WTC11 (cell line): ENCODE results near the gene CEP44. TPM values are rescaled to one million over a fixed set of nuclear protein-coding genes. Genes with fewer than 3 reads are reported as not detected.

Source experiments
- ATAC-seq: fragments of 200-7000 bp; cut with Tn5 transposase; 2 replicates; pipeline ENCODE4 v1.10.0; 2021; ENCODE audit warnings: mild to moderate bottlenecking, moderate library complexity
- CTCF ChIA-PET: fragments of 300-600 bp; sonication (Branson Sonifier 250); formaldehyde crosslinking; loops from one replicate; lab custom pipeline; 2021; ENCODE audit warnings: antibody characterized with exemption; lab: Charles Lee
- POLR2A ChIA-PET: fragments of 350-600 bp; sonication (Branson Sonifier 250); formaldehyde crosslinking; loops from one replicate; lab custom pipeline; 2021; ENCODE audit warnings: antibody characterized with exemption; lab: Charles Lee
- DNase-seq: peaks from one replicate; pipeline ENCODE4 v3.0.0; 2021; ENCODE audit warnings: low spot score
- H3K27ac Mint-ChIP-seq: 2 replicates; pipeline ENCODE4 v1.8.0; 2021; ENCODE audit warnings: mixed read lengths
- H3K27me3 Mint-ChIP-seq: 2 replicates; pipeline ENCODE4 v1.8.0; 2021; ENCODE audit warnings: low read depth, mild to moderate bottlenecking, moderate library complexity, mixed read lengths
- H3K36me3 Mint-ChIP-seq: 2 replicates; pipeline ENCODE4 v1.8.0; 2021; ENCODE audit warnings: mixed read lengths
- H3K4me1 Mint-ChIP-seq: 2 replicates; pipeline ENCODE4 v1.8.0; 2022; ENCODE audit warnings: mixed read lengths
- H3K4me3 Mint-ChIP-seq: 2 replicates; pipeline ENCODE4 v1.8.0; 2021; ENCODE audit warnings: mild to moderate bottlenecking, moderate library complexity, mixed read lengths
- H3K9me3 Mint-ChIP-seq: 2 replicates; pipeline ENCODE4 v1.8.0; 2021; ENCODE audit warnings: mixed read lengths
- ATF1 ChIP-seq: sonication (generic); formaldehyde crosslinking; IDR thresholded peaks from 2 replicates; pipeline ENCODE4 v1.8.1; 2023; ENCODE audit warnings: mild to moderate bottlenecking, moderate library complexity, missing genetic modification reagents
- CREM ChIP-seq: sonication (generic); formaldehyde crosslinking; IDR thresholded peaks from 2 replicates; pipeline ENCODE4 v1.8.1; 2022; ENCODE audit warnings: mild to moderate bottlenecking, missing genetic modification reagents, moderate library complexity
- FOXK1 ChIP-seq: sonication (generic); formaldehyde crosslinking; IDR thresholded peaks from 2 replicates; pipeline ENCODE4 v1.8.0; 2022; ENCODE audit warnings: mild to moderate bottlenecking, moderate library complexity, missing genetic modification reagents
- IRF1 ChIP-seq: sonication (generic); formaldehyde crosslinking; IDR thresholded peaks from 2 replicates; pipeline ENCODE4 v1.8.0; 2023; ENCODE audit warnings: missing genetic modification reagents
- MAX ChIP-seq: sonication (generic); formaldehyde crosslinking; IDR thresholded peaks from 2 replicates; pipeline ENCODE4 v1.8.0; 2022; ENCODE audit warnings: mild to moderate bottlenecking, missing genetic modification reagents
- NFE2L1 ChIP-seq: sonication (generic); formaldehyde crosslinking; IDR thresholded peaks from 2 replicates; pipeline ENCODE4 v1.8.1; 2023; ENCODE audit warnings: missing genetic modification reagents
- NR3C1 ChIP-seq: sonication (generic); formaldehyde crosslinking; conservative IDR thresholded peaks from 2 replicates; pipeline ENCODE4 v1.8.1; 2023; ENCODE audit warnings: low read depth, mild to moderate bottlenecking, missing genetic modification reagents
- RORB ChIP-seq: fragments of 250-450 bp; sonication (Bioruptor Pico); IDR thresholded peaks from 2 replicates; pipeline ENCODE4 v1.9.0; 2021; ENCODE audit warnings: mild to moderate bottlenecking
- SP1 ChIP-seq: sonication (generic); formaldehyde crosslinking; conservative IDR thresholded peaks from 2 replicates; pipeline ENCODE4 v1.8.1; 2022; ENCODE audit warnings: missing genetic modification reagents
- TCF7 ChIP-seq: sonication (generic); formaldehyde crosslinking; IDR thresholded peaks from 2 replicates; pipeline ENCODE4 v1.8.0; 2022; ENCODE audit warnings: mild to moderate bottlenecking, low read depth, missing genetic modification reagents, moderate library complexity
- TP53 ChIP-seq: sonication (generic); formaldehyde crosslinking; IDR thresholded peaks from 2 replicates; pipeline ENCODE4 v1.8.1; 2023; ENCODE audit warnings: mild to moderate bottlenecking, missing genetic modification reagents
- ZNF138 ChIP-seq: sonication (generic); formaldehyde crosslinking; conservative IDR thresholded peaks from 2 replicates; pipeline ENCODE4 v1.8.1; 2022; ENCODE audit warnings: mild to moderate bottlenecking, moderate library complexity, missing genetic modification reagents
- ZNF219 ChIP-seq: sonication (generic); formaldehyde crosslinking; IDR thresholded peaks from 2 replicates; pipeline ENCODE4 v1.8.0; 2023; ENCODE audit warnings: missing genetic modification reagents, mild to moderate bottlenecking, borderline replicate concordance
- ZNF423 ChIP-seq: fragments of 250-450 bp; sonication (Bioruptor Pico); IDR thresholded peaks from 2 replicates; pipeline ENCODE4 v2.1.2; 2022; ENCODE audit warnings: mild to moderate bottlenecking, moderate library complexity
- ZNF512 ChIP-seq: sonication (generic); formaldehyde crosslinking; IDR thresholded peaks from 2 replicates; pipeline ENCODE4 v1.8.1; 2022; ENCODE audit warnings: missing genetic modification reagents, borderline replicate concordance
- total RNA-seq: library from RNA; stranded (reverse); gene quantifications from 3 replicates; pipeline ENCODE4 v1.2.3, GENCODE V29; 2021
- TF ChIP-seq, protein P1 (sequence below): sonication (generic); formaldehyde crosslinking; IDR thresholded peaks from 2 replicates; pipeline ENCODE4 v1.8.0; 2023; ENCODE audit warnings: missing genetic modification reagents, mild to moderate bottlenecking, borderline replicate concordance
- TF ChIP-seq, protein P2 (sequence below): fragments of 250-450 bp; sonication (Bioruptor Pico); IDR thresholded peaks from 2 replicates; pipeline ENCODE4 v1.8.0; 2021; ENCODE audit warnings: mild to moderate bottlenecking
- TF ChIP-seq, protein P3 (sequence below): sonication (generic); formaldehyde crosslinking; IDR thresholded peaks from 2 replicates; pipeline ENCODE4 v1.8.0; 2022; ENCODE audit warnings: mild to moderate bottlenecking, missing genetic modification reagents
- TF ChIP-seq, protein P4 (sequence below): sonication (generic); formaldehyde crosslinking; IDR thresholded peaks from 2 replicates; pipeline ENCODE4 v1.8.1; 2023; ENCODE audit warnings: mild to moderate bottlenecking, missing genetic modification reagents, borderline replicate concordance

Gene CEP44
- total RNA-seq, 1 experiment from 2014 or later, result 17.9 TPM

- TF ChIP-seq, protein P1, sequence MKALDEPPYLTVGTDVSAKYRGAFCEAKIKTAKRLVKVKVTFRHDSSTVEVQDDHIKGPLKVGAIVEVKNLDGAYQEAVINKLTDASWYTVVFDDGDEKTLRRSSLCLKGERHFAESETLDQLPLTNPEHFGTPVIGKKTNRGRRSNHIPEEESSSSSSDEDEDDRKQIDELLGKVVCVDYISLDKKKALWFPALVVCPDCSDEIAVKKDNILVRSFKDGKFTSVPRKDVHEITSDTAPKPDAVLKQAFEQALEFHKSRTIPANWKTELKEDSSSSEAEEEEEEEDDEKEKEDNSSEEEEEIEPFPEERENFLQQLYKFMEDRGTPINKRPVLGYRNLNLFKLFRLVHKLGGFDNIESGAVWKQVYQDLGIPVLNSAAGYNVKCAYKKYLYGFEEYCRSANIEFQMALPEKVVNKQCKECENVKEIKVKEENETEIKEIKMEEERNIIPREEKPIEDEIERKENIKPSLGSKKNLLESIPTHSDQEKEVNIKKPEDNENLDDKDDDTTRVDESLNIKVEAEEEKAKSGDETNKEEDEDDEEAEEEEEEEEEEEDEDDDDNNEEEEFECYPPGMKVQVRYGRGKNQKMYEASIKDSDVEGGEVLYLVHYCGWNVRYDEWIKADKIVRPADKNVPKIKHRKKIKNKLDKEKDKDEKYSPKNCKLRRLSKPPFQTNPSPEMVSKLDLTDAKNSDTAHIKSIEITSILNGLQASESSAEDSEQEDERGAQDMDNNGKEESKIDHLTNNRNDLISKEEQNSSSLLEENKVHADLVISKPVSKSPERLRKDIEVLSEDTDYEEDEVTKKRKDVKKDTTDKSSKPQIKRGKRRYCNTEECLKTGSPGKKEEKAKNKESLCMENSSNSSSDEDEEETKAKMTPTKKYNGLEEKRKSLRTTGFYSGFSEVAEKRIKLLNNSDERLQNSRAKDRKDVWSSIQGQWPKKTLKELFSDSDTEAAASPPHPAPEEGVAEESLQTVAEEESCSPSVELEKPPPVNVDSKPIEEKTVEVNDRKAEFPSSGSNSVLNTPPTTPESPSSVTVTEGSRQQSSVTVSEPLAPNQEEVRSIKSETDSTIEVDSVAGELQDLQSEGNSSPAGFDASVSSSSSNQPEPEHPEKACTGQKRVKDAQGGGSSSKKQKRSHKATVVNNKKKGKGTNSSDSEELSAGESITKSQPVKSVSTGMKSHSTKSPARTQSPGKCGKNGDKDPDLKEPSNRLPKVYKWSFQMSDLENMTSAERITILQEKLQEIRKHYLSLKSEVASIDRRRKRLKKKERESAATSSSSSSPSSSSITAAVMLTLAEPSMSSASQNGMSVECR (CRISPR knock-in tag), result no peak
- TF ChIP-seq TP53 (CRISPR knock-in tag), result no peak
- no peak for TF ChIP-seq NFE2L1 (CRISPR knock-in tag)
- TF ChIP-seq, protein P2, sequence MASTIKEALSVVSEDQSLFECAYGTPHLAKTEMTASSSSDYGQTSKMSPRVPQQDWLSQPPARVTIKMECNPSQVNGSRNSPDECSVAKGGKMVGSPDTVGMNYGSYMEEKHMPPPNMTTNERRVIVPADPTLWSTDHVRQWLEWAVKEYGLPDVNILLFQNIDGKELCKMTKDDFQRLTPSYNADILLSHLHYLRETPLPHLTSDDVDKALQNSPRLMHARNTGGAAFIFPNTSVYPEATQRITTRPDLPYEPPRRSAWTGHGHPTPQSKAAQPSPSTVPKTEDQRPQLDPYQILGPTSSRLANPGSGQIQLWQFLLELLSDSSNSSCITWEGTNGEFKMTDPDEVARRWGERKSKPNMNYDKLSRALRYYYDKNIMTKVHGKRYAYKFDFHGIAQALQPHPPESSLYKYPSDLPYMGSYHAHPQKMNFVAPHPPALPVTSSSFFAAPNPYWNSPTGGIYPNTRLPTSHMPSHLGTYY (CRISPR knock-in tag), result no peak
- no peak for TF ChIP-seq MAX
- TF ChIP-seq, all 79 proteins: peak for 0
Observed at GRCh38 chr4:174307694-174308093, 24.0 kb downstream of the CEP44 start (continued).

DNA sequence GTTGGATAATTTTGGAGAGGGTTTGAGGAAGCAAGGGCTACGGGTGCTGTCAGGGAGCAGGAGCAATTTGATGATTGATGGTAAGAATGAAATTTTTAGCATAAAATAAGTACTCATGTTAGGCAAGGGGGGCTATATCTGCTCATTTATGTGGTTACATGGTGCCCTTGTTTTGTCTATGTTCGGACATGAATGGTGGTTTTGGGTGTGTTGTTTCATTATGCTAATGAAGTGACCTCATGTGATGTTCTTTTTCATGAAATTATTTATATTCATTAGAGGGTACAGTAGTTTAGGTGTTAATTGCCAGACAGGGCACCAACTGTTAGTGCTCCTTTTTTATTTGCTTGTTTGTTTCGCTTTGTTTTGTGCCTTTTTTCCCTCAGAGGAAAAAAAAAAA lies 29.3 kb downstream of the CEP44 start:
- H3K27me3 Mint-ChIP-seq, result no peaks in the 10 kb centered on the region
- no peak overlapping the region for H3K4me3 Mint-ChIP-seq
- H3K27ac Mint-ChIP-seq, result no peak overlapping the region
- peaks cover 2% of the 10 kb centered on the region for H3K36me3 Mint-ChIP-seq
- H3K4me1 Mint-ChIP-seq, result peaks cover 7% of the 10 kb centered on the region; the same call in 1 of the 2 replicates
- no peak for DNase-seq
- ChIA-PET POLR2A (no interaction called here), CTCF (no interaction called here)
- no peak for ATAC-seq
- TF ChIP-seq ZNF219 (CRISPR knock-in tag) (no peak), SP1 (CRISPR knock-in tag) (no peak), FOXK1 (no peak), CREM (CRISPR knock-in tag) (no peak), NR3C1 (CRISPR knock-in tag) (no peak), ATF1 (CRISPR knock-in tag) (no peak)
- TF ChIP-seq, protein P3, sequence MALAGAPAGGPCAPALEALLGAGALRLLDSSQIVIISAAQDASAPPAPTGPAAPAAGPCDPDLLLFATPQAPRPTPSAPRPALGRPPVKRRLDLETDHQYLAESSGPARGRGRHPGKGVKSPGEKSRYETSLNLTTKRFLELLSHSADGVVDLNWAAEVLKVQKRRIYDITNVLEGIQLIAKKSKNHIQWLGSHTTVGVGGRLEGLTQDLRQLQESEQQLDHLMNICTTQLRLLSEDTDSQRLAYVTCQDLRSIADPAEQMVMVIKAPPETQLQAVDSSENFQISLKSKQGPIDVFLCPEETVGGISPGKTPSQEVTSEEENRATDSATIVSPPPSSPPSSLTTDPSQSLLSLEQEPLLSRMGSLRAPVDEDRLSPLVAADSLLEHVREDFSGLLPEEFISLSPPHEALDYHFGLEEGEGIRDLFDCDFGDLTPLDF (CRISPR knock-in tag), result no peak
- TF ChIP-seq, protein P2 (CRISPR knock-in tag), result no peak
- H3K9me3 Mint-ChIP-seq, result no peaks in the 10 kb centered on the region

- no peak overlapping the region for H3K27ac Mint-ChIP-seq
Observed at GRCh38 chr4:174314274-174314673, 30.6 kb downstream of the CEP44 start.

More at GRCh38 chr4:174314274-174314673, 30.6 kb downstream of the CEP44 start:
- ChIA-PET POLR2A (no interaction called here), CTCF (no interaction called here)
- TF ChIP-seq ZNF138 (CRISPR knock-in tag) (no peak), ZNF512 (CRISPR knock-in tag) (no peak), IRF1 (CRISPR knock-in tag) (no peak), TCF7 (no peak), ZNF423 (CRISPR knock-in tag) (no peak), RORB (no peak), ATF1 (CRISPR knock-in tag) (no peak)
- TF ChIP-seq, protein P4, sequence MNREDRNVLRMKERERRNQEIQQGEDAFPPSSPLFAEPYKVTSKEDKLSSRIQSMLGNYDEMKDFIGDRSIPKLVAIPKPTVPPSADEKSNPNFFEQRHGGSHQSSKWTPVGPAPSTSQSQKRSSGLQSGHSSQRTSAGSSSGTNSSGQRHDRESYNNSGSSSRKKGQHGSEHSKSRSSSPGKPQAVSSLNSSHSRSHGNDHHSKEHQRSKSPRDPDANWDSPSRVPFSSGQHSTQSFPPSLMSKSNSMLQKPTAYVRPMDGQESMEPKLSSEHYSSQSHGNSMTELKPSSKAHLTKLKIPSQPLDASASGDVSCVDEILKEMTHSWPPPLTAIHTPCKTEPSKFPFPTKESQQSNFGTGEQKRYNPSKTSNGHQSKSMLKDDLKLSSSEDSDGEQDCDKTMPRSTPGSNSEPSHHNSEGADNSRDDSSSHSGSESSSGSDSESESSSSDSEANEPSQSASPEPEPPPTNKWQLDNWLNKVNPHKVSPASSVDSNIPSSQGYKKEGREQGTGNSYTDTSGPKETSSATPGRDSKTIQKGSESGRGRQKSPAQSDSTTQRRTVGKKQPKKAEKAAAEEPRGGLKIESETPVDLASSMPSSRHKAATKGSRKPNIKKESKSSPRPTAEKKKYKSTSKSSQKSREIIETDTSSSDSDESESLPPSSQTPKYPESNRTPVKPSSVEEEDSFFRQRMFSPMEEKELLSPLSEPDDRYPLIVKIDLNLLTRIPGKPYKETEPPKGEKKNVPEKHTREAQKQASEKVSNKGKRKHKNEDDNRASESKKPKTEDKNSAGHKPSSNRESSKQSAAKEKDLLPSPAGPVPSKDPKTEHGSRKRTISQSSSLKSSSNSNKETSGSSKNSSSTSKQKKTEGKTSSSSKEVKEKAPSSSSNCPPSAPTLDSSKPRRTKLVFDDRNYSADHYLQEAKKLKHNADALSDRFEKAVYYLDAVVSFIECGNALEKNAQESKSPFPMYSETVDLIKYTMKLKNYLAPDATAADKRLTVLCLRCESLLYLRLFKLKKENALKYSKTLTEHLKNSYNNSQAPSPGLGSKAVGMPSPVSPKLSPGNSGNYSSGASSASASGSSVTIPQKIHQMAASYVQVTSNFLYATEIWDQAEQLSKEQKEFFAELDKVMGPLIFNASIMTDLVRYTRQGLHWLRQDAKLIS (CRISPR knock-in tag), result no peak
- ATAC-seq (no peak), DNase-seq (no peak)
- Mint-ChIP-seq H3K36me3 (peaks cover 5% of the 10 kb centered on the region), H3K4me3 (no peak overlapping the region), H3K27me3 (no peaks in the 10 kb centered on the region), H3K9me3 (no peaks in the 10 kb centered on the region), H3K4me1 (peaks cover 7% of the 10 kb centered on the region; the same call in 1 of the 2 replicates)
